ENCODE measurements around the gene GTSE1. TPM values are rescaled to one million over a fixed set of nuclear protein-coding genes. Genes with fewer than 3 reads are reported as not detected.
A peak's percentile ranks its signal among the peaks of the same experiment; 100 is the strongest.

The GTSE1 gene
- total RNA-seq, 1 experiment from 2014 or later: 42.6 TPM

DNA sequence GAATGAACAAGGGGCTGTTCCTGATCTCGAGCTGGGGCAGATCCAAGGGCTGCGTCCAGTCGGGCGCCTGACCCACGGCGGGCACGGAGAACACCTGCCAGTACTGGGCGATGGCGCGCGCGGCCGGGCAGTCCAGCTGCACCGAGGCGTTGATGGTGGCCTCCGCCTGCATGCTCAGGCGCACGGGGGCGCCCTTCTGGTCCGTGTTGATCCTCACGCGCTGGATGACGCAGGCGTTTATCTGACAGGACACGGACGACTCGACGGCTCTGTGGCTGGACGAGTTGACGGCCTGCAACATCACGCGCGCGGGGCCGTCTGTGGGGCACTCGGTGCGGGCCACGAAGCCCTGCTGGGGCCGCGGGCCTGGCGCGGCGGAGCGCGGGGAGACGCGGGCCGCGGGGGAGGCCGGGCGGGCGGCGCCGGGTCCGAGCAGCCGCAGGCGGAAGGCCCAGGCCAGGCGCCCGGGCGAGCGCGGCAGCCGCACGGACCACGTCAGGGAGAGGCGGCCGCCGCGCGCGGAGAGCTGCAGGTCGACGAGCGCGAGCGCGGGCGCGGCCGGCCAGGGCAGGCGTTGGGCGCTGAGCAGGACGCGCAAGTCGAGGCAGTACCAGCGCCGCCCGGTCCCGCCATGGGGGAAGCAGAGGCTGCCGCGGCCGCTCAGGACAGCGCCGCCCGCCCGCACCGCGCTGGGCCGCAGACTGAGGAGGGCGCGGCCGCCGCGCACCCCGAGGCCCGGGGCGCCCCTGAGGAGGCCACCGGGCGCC, 34.0 kb upstream of the GTSE1 start:
- no peak overlapping the region for H4K5ac ChIP-seq (ENCODE audit: insufficient read length, low read depth, low read length)
- no peak overlapping the region for H3K14ac ChIP-seq (ENCODE audit: insufficient read depth, low read length)
- H2AK5ac ChIP-seq (ENCODE audit: insufficient read length, low read length): no peak overlapping the region
- Mint-ChIP-seq H3K9me3 (peaks cover 42 to 79% of the 10 kb centered on the region in 2 experiments), H3K27me3 (ENCODE audit: low read depth) (peaks cover 93% of the 10 kb centered on the region), H3K36me3 (ENCODE audit: insufficient read depth in 1 of 3, low read depth in 3 of 3) (peaks cover 12 to 41% (median 19%) of the 10 kb centered on the region in 3 experiments), H3K4me1 (peaks cover 5% of the 10 kb centered on the region in 2 experiments; a peak in 2 of 4 replicates), H3K27ac (no peak overlapping the region), H3K4me3 (peak overlapping the region; percentile 53 to 67)
- H2AFZ ChIP-seq (ENCODE audit: low read length): no peak overlapping the region
- H3K27ac ChIP-seq (ENCODE audit: insufficient read length, low read depth, low read length): no peak overlapping the region
- no peak overlapping the region for H2BK120ac ChIP-seq (ENCODE audit: low read depth, low read length, poor library complexity, severe bottlenecking)
- H3K18ac ChIP-seq (ENCODE audit: insufficient read length, low read depth, low read length): no peak overlapping the region
- H3K4me1 ChIP-seq (ENCODE audit: insufficient read depth, low read length): no peaks in the 10 kb centered on the region
- no peaks in the 10 kb centered on the region for H3K9me3 ChIP-seq (ENCODE audit: control insufficient read depth, low read depth, low read length)
- H3K56ac ChIP-seq (ENCODE audit: insufficient read length, low read depth, low read length): no peak overlapping the region
- no peak overlapping the region for H2BK12ac ChIP-seq (ENCODE audit: insufficient read length, low read depth, low read length)
- no peak overlapping the region for H4K91ac ChIP-seq (ENCODE audit: insufficient read length, low read depth, low read length)
- TF ChIP-seq CTCF (conservative IDR thresholded peaks at IDR 0.05): peak; percentile 63; the same call in 2 of the 3 replicates
- H2BK5ac ChIP-seq (ENCODE audit: insufficient read length, low read length): no peak overlapping the region
- H4K8ac ChIP-seq (replicated peaks; ENCODE audit: insufficient read length, low read depth, low read length): no peak overlapping the region
- no peaks in the 10 kb centered on the region for H4K20me1 ChIP-seq (ENCODE audit: control insufficient read depth, insufficient read depth, insufficient read length)
- peaks cover 4% of the 10 kb centered on the region for H3K23me2 ChIP-seq (ENCODE audit: insufficient read length, low read depth, low read length, poor library complexity, severe bottlenecking)
- H3T11ph ChIP-seq (ENCODE audit: low read length): no peak overlapping the region
- peak; percentile 86 for DNase-seq
- no peak overlapping the region for H3K9ac ChIP-seq (ENCODE audit: extremely low read depth, insufficient read length, low read length)
- H3K79me2 ChIP-seq (ENCODE audit: insufficient read depth, low read length): no peaks in the 10 kb centered on the region
- no peaks in the 10 kb centered on the region for H3K79me1 ChIP-seq (ENCODE audit: insufficient read depth, low read depth, low read length, poor library complexity, severe bottlenecking)
- H2BK20ac ChIP-seq (ENCODE audit: low read depth, low read length, poor library complexity, severe bottlenecking): no peak overlapping the region
- peak overlapping the region; percentile 1 for H3K4me2 ChIP-seq (ENCODE audit: insufficient read depth, insufficient read length, low read length)
- H3K23ac ChIP-seq (ENCODE audit: insufficient read length, low read depth, low read length): no peak overlapping the region
- no peak overlapping the region for H3K4ac ChIP-seq (ENCODE audit: low read depth, low read length)
- WGBS (ENCODE audit: extremely low coverage, insufficient read length, low lambda C conversion rate): no CpG with 5 or more reads among the region's 109 CpGs
- H3K27me3 ChIP-seq (ENCODE audit: insufficient read depth, low read length): peaks cover 18% of the 10 kb centered on the region; the same call in 1 of the 2 replicates
- no peak overlapping the region for H2BK15ac ChIP-seq (ENCODE audit: low read depth, low read length)

All from H9 (cell line).